ENCODE data around the gene OPN1MW3.
"Not testable (repeated sequence)": the region's sequence is repeated elsewhere in the genome, so short reads cannot be mapped to it uniquely, and the experiment has no call there.

The OPN1MW3 gene

GRCh38 chrX:154257282-154257681, at the start of gene OPN1MW3:
OPN1MW3 (plus strand) TSS chrX:154257582; CDS start chrX:154257620, 38 bp downstream.
- not testable (repeated sequence) for DNase-seq

GRCh38 chrX:154209670-154210418, 47.5 kb upstream of the OPN1MW3 start:
- DNase-seq, result not testable (repeated sequence)

DNA sequence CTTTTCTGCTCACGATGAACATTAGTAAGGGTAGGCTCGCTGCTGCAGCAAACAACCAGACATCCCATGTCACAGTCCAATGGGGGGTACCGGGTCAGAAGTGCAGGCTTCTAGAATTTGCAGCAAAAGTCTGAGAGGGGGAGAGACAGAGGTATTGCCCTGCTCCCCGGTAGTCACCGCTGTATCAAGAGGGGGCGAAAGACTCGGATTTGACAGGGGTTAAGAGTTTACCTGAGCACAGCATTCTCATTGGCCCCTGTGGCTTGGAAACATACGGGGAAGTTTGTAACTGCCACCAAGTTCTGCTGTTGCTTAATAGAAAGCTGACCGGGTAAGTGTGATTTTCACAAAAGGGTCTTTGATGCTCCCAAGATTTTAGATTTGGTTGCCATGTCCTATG, 46.3 kb upstream of the OPN1MW3 start:
- DNase-seq, result not testable (repeated sequence)

GRCh38 chrX:154211499-154211898, 45.9 kb upstream of the OPN1MW3 start:
- DNase-seq, result not testable (repeated sequence)

- not testable (repeated sequence) for DNase-seq
Measured at GRCh38 chrX:154219456-154219855, 37.9 kb upstream of the OPN1MW3 start, which contains the start of gene OPN1MW2. OPN1MW2 (plus strand) TSS chrX:154219756; CDS start chrX:154219816, 60 bp downstream.

DNA sequence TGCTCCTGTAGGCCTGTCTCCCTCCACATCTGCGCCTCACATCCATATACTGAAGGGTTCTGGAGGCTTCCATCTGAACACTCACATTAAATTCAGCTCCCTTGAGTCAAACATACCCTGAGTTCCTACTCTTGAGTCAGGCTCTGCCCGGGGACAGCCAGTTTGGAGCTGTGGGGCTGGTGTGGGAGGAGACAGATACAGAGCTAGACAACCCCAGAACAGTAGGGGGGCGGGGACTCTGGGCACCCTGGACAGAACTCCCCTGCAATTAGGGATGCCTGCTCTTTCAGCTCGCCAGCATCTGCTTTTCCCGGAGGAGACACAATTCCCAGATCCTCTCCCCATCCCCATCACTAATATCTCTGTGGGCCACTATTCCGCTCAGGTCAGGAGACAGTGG, 32.1 kb upstream of the OPN1MW3 start:
- not testable (repeated sequence) for DNase-seq

- DNase-seq, result not testable (repeated sequence)
Measured at GRCh38 chrX:154226706-154227105, 30.7 kb upstream of the OPN1MW3 start.

GRCh38 chrX:154231443-154231842, 25.9 kb upstream of the OPN1MW3 start:
- not testable (repeated sequence) for DNase-seq

DNA sequence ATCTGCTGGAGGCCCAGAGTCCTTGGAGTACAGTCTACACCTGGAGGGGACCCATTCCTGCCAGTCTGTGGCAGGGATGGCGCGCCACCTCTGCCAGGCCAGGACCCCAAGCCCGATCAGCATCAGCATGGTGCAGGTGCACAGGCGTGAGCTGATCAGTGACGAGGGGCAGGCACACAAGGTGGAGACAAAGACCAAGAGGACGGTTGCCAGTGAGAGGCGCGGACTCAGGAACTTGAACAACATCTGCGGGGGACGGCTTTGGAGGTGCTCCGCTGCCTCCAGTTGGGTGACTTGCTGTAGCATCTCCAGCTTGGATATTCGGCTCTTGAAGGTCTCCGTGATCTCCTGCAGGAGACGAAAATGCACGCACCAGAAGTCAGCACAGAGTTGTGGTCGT, 23.8 kb upstream of the OPN1MW3 start:
- not testable (repeated sequence) for DNase-seq

GRCh38 chrX:154238939-154239559, 18.3 kb upstream of the OPN1MW3 start:
- DNase-seq, result not testable (repeated sequence)

GRCh38 chrX:154239982-154240503, 17.3 kb upstream of the OPN1MW3 start:
- not testable (repeated sequence) for DNase-seq

- not testable (repeated sequence) for DNase-seq
Measured at GRCh38 chrX:154247377-154248045, 9.9 kb upstream of the OPN1MW3 start.

DNA sequence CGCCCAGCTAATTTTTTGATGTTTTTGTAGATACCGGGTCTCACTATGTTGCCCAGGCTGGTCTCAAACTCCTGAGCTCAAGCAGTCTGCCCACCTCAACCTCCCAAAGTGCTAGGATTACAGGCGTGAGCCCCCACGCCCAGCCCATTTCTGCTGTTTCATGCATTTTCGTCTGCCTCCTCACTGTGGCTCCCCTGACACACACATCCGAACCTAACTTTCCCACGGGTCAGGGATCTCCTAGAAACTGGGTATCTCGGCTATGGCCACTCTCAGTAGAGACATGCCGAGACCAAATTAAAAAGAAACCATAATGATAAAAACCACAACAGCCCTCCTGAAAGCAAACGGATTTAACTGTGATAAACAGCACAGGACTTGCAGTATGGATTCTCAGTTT, 9.3 kb upstream of the OPN1MW3 start:
- DNase-seq, result not testable (repeated sequence)

GRCh38 chrX:154258711-154259110, 1.3 kb downstream of the OPN1MW3 start:
- not testable (repeated sequence) for DNase-seq

DNA sequence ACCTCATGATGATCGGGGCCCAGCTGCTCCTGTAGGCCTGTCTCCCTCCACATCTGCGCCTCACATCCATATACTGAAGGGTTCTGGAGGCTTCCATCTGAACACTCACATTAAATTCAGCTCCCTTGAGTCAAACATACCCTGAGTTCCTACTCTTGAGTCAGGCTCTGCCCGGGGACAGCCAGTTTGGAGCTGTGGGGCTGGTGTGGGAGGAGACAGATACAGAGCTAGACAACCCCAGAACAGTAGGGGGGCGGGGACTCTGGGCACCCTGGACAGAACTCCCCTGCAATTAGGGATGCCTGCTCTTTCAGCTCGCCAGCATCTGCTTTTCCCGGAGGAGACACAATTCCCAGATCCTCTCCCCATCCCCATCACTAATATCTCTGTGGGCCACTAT, 5.7 kb downstream of the OPN1MW3 start:
- DNase-seq, result not testable (repeated sequence)

DNA sequence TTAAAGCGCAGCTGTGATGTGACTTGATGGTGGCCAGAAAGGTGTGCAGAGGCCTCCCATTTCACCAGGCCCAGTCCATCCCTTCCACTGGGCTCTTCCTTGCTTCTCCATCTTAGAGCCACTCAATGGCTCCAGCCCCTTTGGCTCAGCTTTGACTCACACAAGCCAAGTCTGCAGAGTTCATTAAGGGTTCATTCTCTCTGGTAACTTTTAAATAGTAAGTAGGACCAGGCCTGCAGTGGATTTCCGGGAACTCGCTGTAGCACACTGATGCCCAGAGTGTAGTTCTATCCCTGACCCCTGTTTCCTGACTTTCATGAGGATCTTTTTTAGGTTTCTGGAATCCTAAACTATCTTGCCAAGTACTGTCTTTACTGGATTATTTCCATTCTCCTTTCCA, 11.9 kb downstream of the OPN1MW3 start:
- not testable (repeated sequence) for DNase-seq

DNA sequence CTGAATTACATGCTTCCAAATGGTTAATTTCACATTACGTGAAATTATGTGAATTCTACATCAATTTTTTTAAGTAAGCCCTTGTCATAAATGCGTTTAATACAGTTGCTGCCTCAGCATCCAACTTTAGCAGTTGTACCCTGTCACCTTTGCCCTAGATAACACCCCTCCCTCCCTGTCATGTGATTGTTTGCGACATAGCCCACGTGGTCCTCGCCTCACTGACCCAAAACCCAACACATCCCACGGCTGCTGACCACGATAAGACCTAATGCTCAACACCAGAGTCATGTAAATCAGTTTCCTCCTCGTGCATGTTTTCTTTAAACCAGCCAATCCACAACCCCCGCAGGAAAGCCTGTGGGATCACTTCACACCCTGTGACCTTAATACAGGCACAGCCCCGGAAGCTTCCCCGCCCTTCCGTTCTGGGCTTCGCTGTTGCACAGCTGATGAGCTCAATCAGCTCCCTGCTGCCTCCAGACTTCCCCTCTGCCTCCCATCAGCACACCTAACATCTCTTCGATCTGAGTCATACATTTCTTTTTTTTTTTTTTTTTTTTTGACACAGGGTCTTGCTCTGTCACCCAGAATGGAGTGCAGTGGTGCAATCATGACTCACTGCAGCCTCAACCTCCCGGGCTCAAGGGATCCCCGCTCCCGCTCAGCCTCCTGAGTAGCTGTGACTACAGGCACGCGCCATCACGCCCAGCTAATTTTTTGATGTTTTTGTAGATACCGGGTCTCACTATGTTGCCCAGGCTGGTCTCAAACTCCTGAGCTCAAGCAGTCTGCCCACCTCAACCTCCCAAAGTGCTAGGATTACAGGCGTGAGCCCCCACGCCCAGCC, 27.3 kb downstream of the OPN1MW3 start:
- not testable (repeated sequence) for DNase-seq

GRCh38 chrX:154286406-154286805, 29.0 kb downstream of the OPN1MW3 start:
- not testable (repeated sequence) for DNase-seq

DNA sequence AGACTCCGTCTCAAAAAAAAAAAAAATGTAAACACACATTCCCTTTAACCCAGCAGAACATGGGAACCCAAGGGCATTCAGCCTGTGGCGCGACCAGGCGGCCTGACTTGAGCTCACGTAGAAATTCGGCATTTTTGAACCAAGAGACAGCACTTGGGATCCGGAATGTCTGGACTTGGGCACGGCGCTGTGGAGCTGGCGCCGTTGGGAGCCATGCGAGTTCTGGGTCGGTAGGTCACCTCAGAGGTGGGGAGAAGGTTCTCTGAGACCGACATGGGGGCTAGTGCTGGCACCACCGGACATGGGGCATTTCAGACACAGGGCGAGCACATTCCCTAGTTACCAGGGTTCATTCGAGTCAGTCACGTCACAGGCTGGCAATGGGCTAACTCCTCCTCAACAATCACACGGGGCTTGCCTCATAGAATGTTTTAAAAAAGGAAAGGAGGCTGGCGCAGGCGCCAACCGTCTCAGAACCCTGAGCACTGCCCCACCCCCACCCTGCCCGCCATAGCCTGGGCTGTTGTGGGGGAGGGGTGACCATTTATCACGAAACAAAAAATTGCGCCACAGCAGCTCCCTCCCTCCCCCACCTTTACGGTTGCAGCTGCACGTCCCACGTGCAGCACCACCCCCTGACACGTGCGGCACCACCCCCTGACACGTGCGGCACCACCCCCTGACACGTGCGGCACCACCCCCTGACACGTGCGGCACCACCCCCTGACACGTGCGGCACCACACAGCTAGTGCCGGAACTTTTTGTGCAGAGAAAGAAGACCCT, 37.6 kb downstream of the OPN1MW3 start, which contains the start of gene TEX28:
Gene TEX28 (minus strand): TSS at position 334 of the 784 bp plus-strand sequence. CDS start 3,007 bp downstream, outside the sequence.
- DNase-seq, result no peak

GRCh38 chrX:154295664-154296310, 38.4 kb downstream of the OPN1MW3 start, which contains the start of gene TKTL1:
TKTL1 (plus strand) TSS chrX:154295795; CDS start chrX:154295860, 65 bp downstream.
- no peak for DNase-seq

DNA sequence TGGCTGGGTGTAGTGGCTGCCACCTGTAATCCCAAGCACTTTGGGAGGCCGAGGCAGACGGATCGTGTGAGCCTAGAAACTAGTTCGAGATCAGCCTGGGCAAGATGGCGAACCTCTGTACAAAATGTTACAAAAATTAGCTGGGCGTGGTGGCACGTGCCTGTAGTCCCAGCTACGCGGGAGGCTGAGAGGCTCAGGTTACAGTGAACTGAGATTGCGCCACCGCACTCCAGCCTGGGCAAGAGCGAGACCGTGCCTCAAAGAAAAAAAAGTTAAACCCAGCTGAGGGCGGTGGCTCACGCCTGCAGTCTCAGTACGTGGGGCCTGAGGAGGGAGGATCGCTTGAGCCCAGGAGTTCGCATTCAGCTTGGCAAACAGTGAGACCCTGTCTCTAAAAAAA, 39.3 kb downstream of the OPN1MW3 start:
- DNase-seq, result no peak
